Measurements from ENCODE around the gene MXRA7.
A peak's percentile ranks its signal among the peaks of the same experiment; 100 is the strongest.
"Not testable (repeated sequence)": the region's sequence is repeated elsewhere in the genome, so short reads cannot be mapped to it uniquely, and the experiment has no call there.

MXRA7 gene

GRCh38 chr17:76641501-76641900, 69.3 kb downstream of the MXRA7 start:
- no peak for DNase-seq

GRCh38 chr17:76640550-76641380, 70.0 kb downstream of the MXRA7 start:
- DNase-seq, result no peak

GRCh38 chr17:76638263-76638662, 72.5 kb downstream of the MXRA7 start:
- DNase-seq, result no peak

GRCh38 chr17:76636486-76637206, 74.1 kb downstream of the MXRA7 start:
- DNase-seq, result not testable (repeated sequence)

GRCh38 chr17:76635659-76636360, 75.0 kb downstream of the MXRA7 start:
- DNase-seq, result peak; percentile 43

- no peak for DNase-seq
Measured at GRCh38 chr17:76635039-76635438, 75.7 kb downstream of the MXRA7 start.

- no peak for DNase-seq
Measured at GRCh38 chr17:76633628-76634328, 77.0 kb downstream of the MXRA7 start.

GRCh38 chr17:76631821-76632565, 78.8 kb downstream of the MXRA7 start:
- DNase-seq, result no peak

GRCh38 chr17:76630151-76630550, 80.6 kb downstream of the MXRA7 start:
- DNase-seq, result no peak

All from fibroblast of skin of right quadriceps (primary cell).